Measurements from ENCODE around the gene CYFIP2. TPM values are rescaled to one million over a fixed set of nuclear protein-coding genes. Genes with fewer than 3 reads are reported as not detected.
A peak's percentile ranks its signal among the peaks of the same experiment; 100 is the strongest.

CYFIP2 gene
- total and polyA plus RNA-seq, 10 of the 15 experiments (the other 5 are each of a cell fraction or from before 2014, with no cell fraction given) = 43.4 to 173 (median 96.0) TPM

DNA sequence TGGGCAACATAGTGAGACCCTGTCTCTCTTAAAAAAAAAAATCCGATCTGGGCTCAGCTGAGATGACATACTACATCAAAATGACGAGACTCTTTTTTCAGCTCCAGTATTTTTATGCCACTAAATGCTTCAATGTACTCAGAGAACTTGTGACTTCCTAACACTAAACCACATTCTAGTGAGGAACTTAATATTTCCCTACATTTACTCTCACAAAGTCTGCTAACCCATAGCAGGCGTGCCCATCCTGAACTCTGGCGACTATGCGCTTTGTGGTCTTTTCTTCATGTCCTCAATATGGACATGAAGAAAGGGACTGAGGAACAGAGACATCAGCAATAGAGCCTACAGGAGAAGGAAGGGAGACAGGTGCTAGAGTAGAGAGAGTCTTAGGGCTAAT is 44.0 kb upstream of the CYFIP2 start (continued):
- TF ChIP-seq IRF4 (IDR thresholded peaks at IDR 0.05; ENCODE audit: low read depth, low read length) (no peak), GABPA (IDR thresholded peaks at IDR 0.05; ENCODE audit: low read depth) (no peak), ATF7 (IDR thresholded peaks at IDR 0.05; ENCODE audit: low read depth) (no peak)

DNA sequence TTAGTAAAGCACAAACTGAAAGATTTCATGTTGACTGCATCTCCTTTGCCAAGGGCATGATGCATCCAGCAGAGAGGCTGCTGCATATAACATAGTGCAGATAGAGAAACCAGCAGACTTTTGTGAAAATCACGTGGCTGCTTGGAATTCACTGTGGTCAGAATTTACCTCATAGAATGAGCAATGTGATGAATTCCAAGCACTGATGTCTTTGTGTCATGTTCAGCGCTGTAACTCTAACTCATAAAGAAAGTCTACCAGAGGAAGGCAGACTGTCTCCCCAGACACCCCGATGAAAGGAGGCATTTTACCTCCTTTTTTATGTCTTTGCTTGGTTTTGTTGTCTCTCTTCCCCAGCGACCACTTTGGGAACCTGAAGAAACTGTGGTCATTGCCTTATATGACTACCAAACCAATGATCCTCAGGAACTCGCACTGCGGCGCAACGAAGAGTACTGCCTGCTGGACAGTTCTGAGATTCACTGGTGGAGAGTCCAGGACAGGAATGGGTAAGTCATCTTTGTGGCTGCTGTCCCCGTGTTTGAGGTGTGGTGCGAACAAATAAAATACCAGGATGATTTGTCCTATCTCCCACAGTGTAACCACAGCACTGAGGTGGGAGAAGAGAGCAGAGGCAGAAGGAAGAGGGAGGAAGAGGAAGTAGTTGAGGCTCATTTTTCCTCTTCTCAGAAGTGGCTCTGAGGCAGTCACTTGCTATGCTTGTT is 43.3 kb upstream of the CYFIP2 start:
- no peaks in the 10 kb centered on the region for H3K27me3 ChIP-seq (replicated peaks in 1 of 2; ENCODE audit: control insufficient read depth in 2 of 2, insufficient read depth in 2 of 2, low read length in 1 of 2)
- H2AFZ ChIP-seq (ENCODE audit: control insufficient read depth, low read depth, low read length) = peak overlapping the region; percentile 2; the same call in 1 of the 2 replicates
- ChIA-PET CTCF (interaction anchor here (0.6 to 2.3 kb wide), 4 partner anchors 10 to 40 kb away, joined by 3 to 20 read pairs (median 4); no protein-coding TSS in a partner anchor), RAD21 (ENCODE audit: unreplicated experiment) (interaction anchor here (1.6 kb wide), 2 partner anchors 24 to 50 kb away, joined by 5 to 8 read pairs; no protein-coding TSS in a partner anchor), SMC1A (ENCODE audit: uncharacterized antibody, unreplicated experiment) (interaction anchor here (1.0 to 2.5 kb wide), 6 partner anchors 10 to 80 kb away, joined by 3 to 13 read pairs (median 4); partner anchors contain the start of gene MED7), POLR2A (interaction anchor here (0.6 kb wide), 1 partner anchor 81 kb away, joined by 3 read pairs; no protein-coding TSS in a partner anchor)
- H3K4me3 ChIP-seq = no peak overlapping the region
- ATAC-seq (peak; percentile 31), DNase-seq (ENCODE audit: low read depth, low spot score) (no peak), FAIRE-seq (no peak)
- H3K79me2 ChIP-seq (ENCODE audit: control insufficient read depth, insufficient read depth, low read length) = no peaks in the 10 kb centered on the region
- in situ Hi-C loops (cut with MboI) (no loop called here), intact Hi-C loops (cut with micrococcal nuclease; ENCODE audit: unreplicated experiment) (no loop called here)
- no peaks in the 10 kb centered on the region for H3K9me3 ChIP-seq (replicated peaks; ENCODE audit: control insufficient read depth, insufficient read depth, low read length)
- WGBS (ENCODE audit: insufficient coverage, insufficient replicate concordance, low lambda C conversion rate, missing lambda C conversion rate) = 22% methylated on average over 10 of the region's 10 CpGs
- H3K9ac ChIP-seq (ENCODE audit: control insufficient read depth, insufficient read depth, low read length) = no peak overlapping the region
- H3K36me3 ChIP-seq (ENCODE audit: control insufficient read depth in 2 of 2, insufficient read depth in 2 of 2, low read length in 1 of 2) = no peaks in the 10 kb centered on the region
- BruUV-seq (replicated peaks) = no TSS peak
- peaks cover 28% of the 10 kb centered on the region for H3K4me1 ChIP-seq (ENCODE audit: control insufficient read depth, insufficient read depth, low read length)
- no peak overlapping the region for H3K27ac ChIP-seq (ENCODE audit: control insufficient read depth, insufficient read depth)
- H3K4me2 ChIP-seq (ENCODE audit: control insufficient read depth, insufficient read depth) = 0 out of 2 replicates have a peak overlapping the region, but pooled peaks have one; percentile 1
- H4K20me1 ChIP-seq (ENCODE audit: control insufficient read depth, insufficient read depth) = no peaks in the 10 kb centered on the region
- TF ChIP-seq, protein P1, sequence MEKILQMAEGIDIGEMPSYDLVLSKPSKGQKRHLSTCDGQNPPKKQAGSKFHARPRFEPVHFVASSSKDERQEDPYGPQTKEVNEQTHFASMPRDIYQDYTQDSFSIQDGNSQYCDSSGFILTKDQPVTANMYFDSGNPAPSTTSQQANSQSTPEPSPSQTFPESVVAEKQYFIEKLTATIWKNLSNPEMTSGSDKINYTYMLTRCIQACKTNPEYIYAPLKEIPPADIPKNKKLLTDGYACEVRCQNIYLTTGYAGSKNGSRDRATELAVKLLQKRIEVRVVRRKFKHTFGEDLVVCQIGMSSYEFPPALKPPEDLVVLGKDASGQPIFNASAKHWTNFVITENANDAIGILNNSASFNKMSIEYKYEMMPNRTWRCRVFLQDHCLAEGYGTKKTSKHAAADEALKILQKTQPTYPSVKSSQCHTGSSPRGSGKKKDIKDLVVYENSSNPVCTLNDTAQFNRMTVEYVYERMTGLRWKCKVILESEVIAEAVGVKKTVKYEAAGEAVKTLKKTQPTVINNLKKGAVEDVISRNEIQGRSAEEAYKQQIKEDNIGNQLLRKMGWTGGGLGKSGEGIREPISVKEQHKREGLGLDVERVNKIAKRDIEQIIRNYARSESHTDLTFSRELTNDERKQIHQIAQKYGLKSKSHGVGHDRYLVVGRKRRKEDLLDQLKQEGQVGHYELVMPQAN (conservative IDR thresholded peaks at IDR 0.05) = no peak
- TF ChIP-seq IKZF2 (IDR thresholded peaks at IDR 0.05) (peak in 1 of 2 experiments; percentile 11; a peak in 2 of 4 replicates), EZH2 (IDR thresholded peaks at IDR 0.05; ENCODE audit: borderline replicate concordance, control insufficient read depth, low read depth, low read length) (no peak), BCL11A (IDR thresholded peaks at IDR 0.05; ENCODE audit: low read depth, low read length) (no peak), ZNF622 (IDR thresholded peaks at IDR 0.05) (no peak), YY1 (IDR thresholded peaks at IDR 0.05; ENCODE audit: low read depth, low read length) (no peak), CREB1 (IDR thresholded peaks at IDR 0.05; ENCODE audit: low read depth) (peak; percentile 55; the same call in 1 of the 2 replicates), KAT2A (conservative IDR thresholded peaks at IDR 0.05; ENCODE audit: control insufficient read depth, low read depth, low read length) (no peak), HDGF (IDR thresholded peaks at IDR 0.05) (no peak), PAX8 (IDR thresholded peaks at IDR 0.05) (no peak), BHLHE40 (IDR thresholded peaks at IDR 0.05; ENCODE audit: borderline replicate concordance in 1 of 2, low read depth in 2 of 2, low read length in 1 of 2) (0 out of 4 replicates have a peak, but pooled peaks of 1 of the 2 experiments have one; percentile 9), BRCA1 (IDR thresholded peaks at IDR 0.05; ENCODE audit: low read depth, low read length) (no peak), ZNF217 (IDR thresholded peaks at IDR 0.05) (no peak), KLF5 (IDR thresholded peaks at IDR 0.05; ENCODE audit: partially characterized antibody) (no peak)
- TF ChIP-seq, protein P2, sequence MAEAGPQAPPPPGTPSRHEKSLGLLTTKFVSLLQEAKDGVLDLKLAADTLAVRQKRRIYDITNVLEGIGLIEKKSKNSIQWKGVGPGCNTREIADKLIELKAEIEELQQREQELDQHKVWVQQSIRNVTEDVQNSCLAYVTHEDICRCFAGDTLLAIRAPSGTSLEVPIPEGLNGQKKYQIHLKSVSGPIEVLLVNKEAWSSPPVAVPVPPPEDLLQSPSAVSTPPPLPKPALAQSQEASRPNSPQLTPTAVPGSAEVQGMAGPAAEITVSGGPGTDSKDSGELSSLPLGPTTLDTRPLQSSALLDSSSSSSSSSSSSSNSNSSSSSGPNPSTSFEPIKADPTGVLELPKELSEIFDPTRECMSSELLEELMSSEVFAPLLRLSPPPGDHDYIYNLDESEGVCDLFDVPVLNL (IDR thresholded peaks at IDR 0.05; ENCODE audit: low read depth, low read length) = no peak
- TF ChIP-seq, protein P3, sequence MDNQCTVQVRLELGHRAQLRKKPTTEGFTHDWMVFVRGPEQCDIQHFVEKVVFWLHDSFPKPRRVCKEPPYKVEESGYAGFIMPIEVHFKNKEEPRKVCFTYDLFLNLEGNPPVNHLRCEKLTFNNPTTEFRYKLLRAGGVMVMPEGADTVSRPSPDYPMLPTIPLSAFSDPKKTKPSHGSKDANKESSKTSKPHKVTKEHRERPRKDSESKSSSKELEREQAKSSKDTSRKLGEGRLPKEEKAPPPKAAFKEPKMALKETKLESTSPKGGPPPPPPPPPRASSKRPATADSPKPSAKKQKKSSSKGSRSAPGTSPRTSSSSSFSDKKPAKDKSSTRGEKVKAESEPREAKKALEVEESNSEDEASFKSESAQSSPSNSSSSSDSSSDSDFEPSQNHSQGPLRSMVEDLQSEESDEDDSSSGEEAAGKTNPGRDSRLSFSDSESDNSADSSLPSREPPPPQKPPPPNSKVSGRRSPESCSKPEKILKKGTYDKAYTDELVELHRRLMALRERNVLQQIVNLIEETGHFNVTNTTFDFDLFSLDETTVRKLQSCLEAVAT (IDR thresholded peaks at IDR 0.05) = no peak
